CMK (cell line): ENCODE measurements around the gene SPANXD.
"Not testable (repeated sequence)": the region's sequence is repeated elsewhere in the genome, so short reads cannot be mapped to it uniquely, and the experiment has no call there.

Experiments used
- DNase-seq: peaks from one replicate; pipeline ENCODE4 v3.0.0-alpha.2; 2010; ENCODE audit warnings: low read depth

The SPANXD gene, protein sequence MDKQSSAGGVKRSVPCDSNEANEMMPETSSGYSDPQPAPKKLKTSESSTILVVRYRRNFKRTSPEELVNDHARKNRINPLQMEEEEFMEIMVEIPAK

DNA sequence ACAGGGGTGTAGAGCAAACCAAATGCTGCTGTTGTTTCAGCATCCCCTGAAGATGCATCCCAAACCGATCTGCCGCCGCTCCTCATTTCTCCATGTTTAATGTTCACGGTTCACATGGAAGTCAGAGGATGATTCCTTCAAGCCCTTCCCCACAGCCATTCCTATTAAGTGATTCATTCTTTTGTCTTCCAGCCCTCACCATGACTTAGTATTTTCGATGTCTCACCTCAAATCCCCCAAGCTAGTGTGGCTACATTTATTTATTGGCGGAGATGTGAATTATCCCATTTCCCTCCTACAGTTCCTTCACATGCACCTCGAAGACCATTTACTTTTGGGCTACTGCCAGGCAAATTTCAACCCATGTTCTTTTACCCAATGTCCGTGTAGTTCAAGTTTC is at the start of gene SPANXD:
SPANXD (minus strand) TSS at position 101 of the 400 bp plus-strand sequence. CDS start 334 bp downstream, outside the sequence.
- not testable (repeated sequence) for DNase-seq

DNA sequence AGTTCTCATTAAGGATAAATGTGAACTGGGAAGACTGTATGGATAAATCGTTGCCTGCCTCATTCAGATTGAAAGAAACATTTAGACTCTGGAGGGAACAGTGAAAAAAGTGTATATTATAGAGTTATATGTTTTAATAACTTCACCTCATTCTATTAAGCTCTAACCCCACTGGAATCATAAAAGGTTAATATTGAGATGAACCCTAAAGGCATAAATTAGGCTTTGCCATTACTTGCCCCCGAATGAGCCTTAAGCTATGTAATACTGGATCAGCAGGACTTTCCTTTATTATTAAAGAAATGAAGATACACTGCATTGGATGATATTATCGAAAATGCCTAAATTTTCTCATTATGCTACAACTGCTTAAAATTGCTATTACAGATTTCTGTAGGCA is 44.1 kb upstream of the SPANXD start:
- DNase-seq = no peak

DNA sequence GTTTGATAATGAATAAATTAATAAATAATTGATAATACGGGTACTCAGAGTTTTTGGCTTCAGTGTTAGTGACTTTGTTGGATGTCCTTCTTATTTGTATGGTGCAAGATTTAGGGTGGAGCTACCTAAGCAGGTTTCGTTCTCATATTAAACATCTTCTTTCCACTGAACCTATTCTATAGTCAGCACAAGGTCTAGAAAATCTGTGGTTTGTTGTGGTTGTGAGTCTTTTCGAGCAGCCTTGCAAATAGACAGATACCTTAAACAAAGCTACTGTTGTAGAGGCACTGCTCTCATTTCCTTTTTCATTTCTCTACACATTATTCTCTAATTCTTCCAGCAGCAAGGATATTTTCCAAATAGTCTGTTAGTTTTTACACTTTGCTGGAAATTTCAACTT is 38.1 kb upstream of the SPANXD start:
- no peak for DNase-seq

DNA sequence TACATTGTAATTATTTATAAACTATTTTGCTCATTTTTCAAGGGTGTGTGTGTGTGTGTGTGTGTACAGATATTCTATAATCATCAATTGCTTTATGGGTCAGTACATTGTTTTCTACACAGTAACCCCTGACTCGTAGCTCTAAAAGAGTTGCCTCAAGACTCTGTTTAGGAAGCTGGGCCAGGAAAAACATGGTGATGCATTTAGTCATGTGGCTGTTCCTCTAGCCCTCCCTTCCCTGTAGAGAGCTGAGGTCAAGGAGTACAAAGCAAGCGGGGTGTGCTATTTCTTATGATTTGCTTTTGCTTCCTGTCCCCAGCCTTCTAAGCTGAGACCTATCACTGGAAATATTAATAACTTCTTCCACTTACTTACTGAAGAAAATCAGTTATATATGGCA is 34.8 kb upstream of the SPANXD start:
- no peak for DNase-seq

- no peak for DNase-seq
These were observed 33.5 kb upstream of the SPANXD start for GRCh38 chrX:141732031-141732430.

- DNase-seq = no peak
These were observed 25.6 kb upstream of the SPANXD start for GRCh38 chrX:141724186-141724585.

DNA sequence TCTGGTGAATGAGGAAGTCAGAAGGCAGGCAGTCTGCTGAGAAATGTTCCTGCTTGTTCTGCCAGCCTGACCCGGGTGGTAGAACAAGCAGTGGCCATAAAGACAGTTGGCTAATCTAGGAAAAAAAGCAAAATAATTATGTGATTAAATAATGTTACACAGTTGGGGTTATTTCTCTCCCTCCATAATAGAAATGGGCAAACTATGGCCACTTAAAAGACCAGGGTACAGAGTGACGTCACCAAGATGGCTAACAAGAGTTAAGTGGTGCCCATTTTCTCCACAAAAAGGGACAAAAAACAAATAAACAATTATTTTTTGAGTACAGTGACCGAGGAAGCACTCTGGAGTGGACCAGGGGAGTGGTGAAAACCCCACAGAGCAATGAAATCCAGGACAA is 16.1 kb upstream of the SPANXD start:
- DNase-seq = no peak

GRCh38 chrX:141701072-141701471 is 2.5 kb upstream of the SPANXD start:
- no peak for DNase-seq

- DNase-seq = no peak
These were observed 24.6 kb downstream of the SPANXD start for GRCh38 chrX:141673946-141674345.

DNA sequence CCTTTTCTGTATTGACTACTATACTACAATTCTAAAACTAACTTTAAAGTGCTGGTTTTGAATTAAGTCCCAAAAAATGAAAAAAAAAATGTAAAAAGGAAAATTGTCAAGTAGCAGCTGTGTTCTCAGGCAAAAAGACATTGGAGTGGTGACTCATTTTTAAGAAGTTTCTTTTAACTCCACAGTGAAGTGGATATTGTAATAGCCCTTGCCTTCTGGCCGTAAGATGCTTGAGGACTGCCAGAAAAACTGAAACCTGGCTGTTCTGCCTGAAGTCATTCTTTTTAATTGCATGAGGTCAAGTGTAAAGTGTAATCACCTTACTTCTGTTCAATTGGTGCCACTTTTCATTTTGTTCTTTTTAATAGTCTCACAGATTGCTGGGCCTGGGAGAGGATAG is 28.9 kb downstream of the SPANXD start:
- DNase-seq = no peak

DNA sequence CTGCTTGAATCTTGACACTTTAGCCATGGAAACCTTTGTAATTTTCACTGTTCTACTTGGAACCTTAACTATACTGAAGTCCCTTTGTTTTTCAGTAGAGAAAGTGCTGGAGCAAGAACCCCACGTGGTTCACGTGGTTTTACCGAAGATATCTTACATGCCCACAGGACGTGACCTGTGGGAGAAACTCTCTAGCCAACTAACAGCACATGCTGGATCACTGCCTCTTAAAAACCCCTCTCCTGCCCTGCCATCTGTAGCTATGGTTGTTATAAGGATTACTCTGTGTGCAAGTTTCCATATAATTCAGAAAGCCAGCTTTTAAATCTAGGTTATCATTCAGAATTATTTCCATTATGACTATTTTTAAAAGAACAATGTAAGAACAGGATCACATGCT is 30.2 kb downstream of the SPANXD start:
- no peak for DNase-seq

DNA sequence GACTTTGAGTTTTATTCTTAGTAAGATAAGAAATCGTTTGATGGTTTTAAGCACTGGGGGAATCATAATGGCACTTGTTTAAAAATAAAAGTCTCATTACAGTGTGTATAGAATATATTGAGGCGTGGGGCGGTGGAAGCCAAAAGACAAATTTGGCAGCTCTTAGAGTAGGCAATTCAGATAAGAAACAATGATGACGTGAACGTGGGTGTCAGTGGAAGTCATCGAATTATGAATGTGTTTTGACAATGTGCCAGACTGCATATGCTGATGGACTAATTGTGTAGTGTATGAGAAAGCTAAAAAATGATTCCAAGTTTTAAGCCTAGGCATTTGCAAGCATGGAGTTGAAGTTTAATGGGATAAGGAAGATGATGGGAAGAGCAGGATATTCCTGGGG is 35.8 kb downstream of the SPANXD start:
- DNase-seq = no peak

GRCh38 chrX:141652286-141652685 is 46.3 kb downstream of the SPANXD start:
- DNase-seq = no peak
